Daoy (cell line): ENCODE results near the gene ADCY6. TPM values are rescaled to one million over a fixed set of nuclear protein-coding genes. Genes with fewer than 3 reads are reported as not detected.
A peak's percentile ranks its signal among the peaks of the same experiment; 100 is the strongest.
"Not testable (repeated sequence)": the region's sequence is repeated elsewhere in the genome, so short reads cannot be mapped to it uniquely, and the experiment has no call there.

Source experiments
- DNase-seq: peaks from one replicate; pipeline ENCODE4 v3.0.0-alpha.2; 2015; ENCODE audit warnings: low read depth
- total RNA-seq: library from RNA; depleted of rRNA; stranded (reverse); fragments of >200 nt; shearing (Covaris generic); gene quantifications from 2 replicates; pipeline ENCODE4 v1.2.3, GENCODE V29; 2014; rRNA removed

The ADCY6 gene
- total RNA-seq, 1 experiment from 2014 or later: 9.2 TPM

- DNase-seq: no peak
Measured at GRCh38 chr12:48750769-48751356, 38.0 kb downstream of the ADCY6 start.

- DNase-seq: no peak
Measured at GRCh38 chr12:48750215-48750614, 38.7 kb downstream of the ADCY6 start.

DNA sequence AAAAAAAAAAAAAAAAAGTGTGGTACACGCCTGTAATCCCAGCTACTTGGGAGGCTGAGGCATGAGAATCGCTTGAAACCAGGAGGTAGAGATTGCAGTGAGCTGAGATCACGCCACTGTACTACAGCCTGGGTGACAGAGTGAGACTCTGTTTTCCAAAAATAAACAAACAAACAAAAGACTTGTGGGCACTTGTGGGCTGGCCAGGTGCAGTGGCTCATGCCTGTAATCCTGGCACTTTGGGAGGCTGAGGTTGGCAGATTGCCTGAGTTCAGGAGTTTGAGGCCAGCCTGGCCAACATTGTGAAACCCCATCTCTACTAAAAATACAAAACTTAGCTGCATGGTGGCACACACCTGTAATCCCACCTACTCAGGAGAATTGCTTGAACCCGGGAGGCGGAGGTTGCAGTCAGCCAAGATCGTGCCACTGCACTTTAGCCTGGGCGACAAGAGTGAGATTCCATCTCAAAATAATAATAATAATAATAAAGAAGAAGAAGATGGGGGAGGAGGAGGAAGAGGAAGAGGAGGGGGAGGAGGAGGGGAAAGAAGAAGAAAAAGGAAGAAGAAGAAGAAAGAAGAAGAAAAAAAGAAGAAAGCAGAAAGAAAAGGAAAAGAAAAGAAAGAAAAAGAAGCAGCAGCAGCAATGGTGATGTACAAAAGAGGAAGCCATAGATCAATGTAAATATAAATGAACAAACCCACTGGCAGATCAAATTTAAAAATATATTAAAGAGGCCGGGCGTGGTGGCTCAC is 44.5 kb downstream of the ADCY6 start:
- no peak for DNase-seq

DNA sequence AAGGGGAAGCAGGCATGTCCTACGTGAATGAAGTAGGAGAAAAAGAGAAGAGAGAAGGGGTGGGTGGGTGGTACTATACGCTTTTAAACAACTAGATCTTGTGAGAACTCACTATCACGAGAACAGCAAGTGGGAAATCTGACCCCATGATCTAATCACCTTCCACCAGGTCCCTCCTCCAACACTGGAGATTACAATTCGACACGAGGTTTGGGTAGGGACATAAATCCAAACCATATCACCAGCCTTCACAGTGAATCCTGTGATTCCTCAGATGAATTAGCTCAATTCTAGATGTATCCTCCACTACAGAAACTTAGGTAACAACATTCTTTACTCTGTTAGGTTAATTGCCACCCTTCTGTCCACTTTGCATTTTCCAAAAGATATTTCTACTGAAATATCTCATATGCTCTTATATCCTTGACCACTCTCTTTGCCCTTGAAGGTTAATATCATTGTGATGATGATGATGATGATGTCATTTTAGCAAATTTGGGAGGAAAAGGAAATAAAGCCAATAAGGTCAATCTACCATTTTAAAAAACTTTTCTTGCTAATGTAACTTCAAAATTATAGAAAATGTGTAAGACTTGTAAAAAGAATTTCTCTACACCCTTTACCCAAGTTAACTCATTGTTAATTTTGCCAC is 49.1 kb downstream of the ADCY6 start:
- DNase-seq: no peak

DNA sequence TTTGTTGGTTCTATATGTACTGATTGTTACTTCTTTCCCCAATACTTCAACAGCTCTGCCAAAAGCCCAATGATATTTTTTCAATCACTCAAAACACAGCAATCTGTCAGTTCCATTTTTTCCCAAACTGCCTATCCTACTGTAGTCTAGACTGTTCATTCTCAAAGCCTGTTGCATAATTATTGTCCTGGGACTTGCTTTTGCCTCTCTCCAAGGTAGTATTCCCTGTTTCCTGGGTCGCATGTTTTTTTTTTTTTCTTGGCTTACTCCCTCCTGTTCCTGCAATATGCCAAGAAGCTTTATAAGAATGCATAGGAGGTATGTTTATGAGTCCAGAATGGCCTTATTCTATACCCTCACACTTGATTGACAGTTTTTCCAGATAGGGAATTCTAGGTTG is 52.4 kb downstream of the ADCY6 start:
- DNase-seq: no peak

- DNase-seq: no peak
Measured at GRCh38 chr12:48728807-48729206, 60.1 kb downstream of the ADCY6 start.

DNA sequence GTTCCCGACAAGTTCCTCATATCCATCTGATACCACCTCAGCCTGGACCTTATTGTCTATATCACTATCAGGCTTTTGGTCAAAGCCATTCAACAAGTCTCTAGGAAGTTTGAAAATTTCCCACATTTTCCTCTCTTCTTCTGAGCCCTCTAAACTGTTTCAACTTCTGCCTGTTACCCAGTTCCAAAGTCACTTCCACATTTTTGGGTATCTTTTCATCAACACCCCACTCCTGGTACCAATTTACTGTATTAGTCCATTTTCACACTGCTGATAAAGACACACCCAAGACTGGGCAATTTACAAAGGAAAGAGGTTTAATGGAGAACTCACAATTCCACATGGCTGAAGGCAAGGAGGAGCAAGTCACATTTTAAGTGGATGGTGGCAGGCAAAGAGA is 68.2 kb downstream of the ADCY6 start:
- not testable (repeated sequence) for DNase-seq

GRCh38 chr12:48720171-48720570 is 68.7 kb downstream of the ADCY6 start:
- not testable (repeated sequence) for DNase-seq

- DNase-seq: not testable (repeated sequence)
Measured at GRCh38 chr12:48719002-48719401, 69.9 kb downstream of the ADCY6 start.

GRCh38 chr12:48717252-48717695 is 71.6 kb downstream of the ADCY6 start:
- DNase-seq: no peak

GRCh38 chr12:48716493-48717251 is 72.2 kb downstream of the ADCY6 start, which contains the start of gene CCNT1:
CCNT1 (minus strand) TSS chr12:48716707; CDS start chr12:48716675, 32 bp downstream.
- peak; percentile 100 for DNase-seq

Other genes starting within 250 kb of the ADCY6 start
- not detected in 2 replicates for gene LALBA, start 219.0 kb downstream of the ADCY6 start, total RNA-seq
- 114 and 119 TPM in 2 replicates for gene KANSL2, start 106.9 kb downstream of the ADCY6 start, total RNA-seq
- gene CCNT1, start 72.4 kb downstream of the ADCY6 start, total RNA-seq: 25.4 and 25.7 TPM in 2 replicates
- gene CACNB3, start 29.4 kb upstream of the ADCY6 start, total RNA-seq: 9.1 and 11.5 TPM in 2 replicates
- 132 and 146 TPM in 2 replicates for gene DDX23, start 63.1 kb upstream of the ADCY6 start, total RNA-seq
- gene RND1, start 76.8 kb upstream of the ADCY6 start, total RNA-seq: 0.51 and 4.7 TPM in 2 replicates
- 7.0 and 28.0 TPM in 2 replicates for gene FKBP11, start 136.4 kb upstream of the ADCY6 start, total RNA-seq
- gene ARF3, start 168.4 kb upstream of the ADCY6 start, total RNA-seq: 69.3 and 118 TPM in 2 replicates
- 0.63 TPM in 1 of 2 replicates, not detected in the other for gene WNT10B, start 182.6 kb upstream of the ADCY6 start, total RNA-seq
- not detected in 2 replicates for gene WNT1, start 189.2 kb upstream of the ADCY6 start, total RNA-seq
- 0.80 TPM in 1 of 2 replicates, not detected in the other for gene DDN, start 210.3 kb upstream of the ADCY6 start, total RNA-seq
- gene PRKAG1, start 229.7 kb upstream of the ADCY6 start, total RNA-seq: 67.1 and 68.2 TPM in 2 replicates